Adrenal gland (tissue), 5 donors: ENCODE results near the gene OSCP1.

Experiments
- CTCF ChIP-seq, 6 experiments: fragments of 450-650 bp in 4 of 6; fragments of 200-600 bp in 2 of 6; sonication (generic) in 1 of 6; IDR thresholded peaks; 1 replicate in 5 of 6; 2 replicates in 1 of 6; pipeline versions ENCODE4 v1.5.1 to v1.8.0; 2016 to 2021; ENCODE audit warnings: antibody characterized with exemption in 6 of 6, mild to moderate bottlenecking in 2 of 6, moderate library complexity in 1 of 6
- POLR2A ChIP-seq, 2 donors: fragments of 450-650 bp; IDR thresholded peaks; one replicate each; pipeline ENCODE4 v1.6.1; 2017; ENCODE audit warnings: antibody characterized with exemption in 2 of 2, mild to moderate bottlenecking in 2 of 2, moderate library complexity in 1 of 2
- donor health status: DM: no; HTN: no; CAD: no.

- TF ChIP-seq CTCF (IDR thresholded peaks at IDR 0.05), result no peak
- peak; percentile 84 for TF ChIP-seq POLR2A (IDR thresholded peaks at IDR 0.05)
Observed at GRCh38 chr1:36450270-36450918, at the start of gene OSCP1.
